OCI-LY1 (cell line): ENCODE data around the gene EPAS1.

Experiments
- CTCF ChIP-seq: fragments of 200-600 bp; sonication (generic), shearing (Covaris generic); IDR thresholded peaks from 2 replicates; pipeline ENCODE4 v1.5.1; 2017; ENCODE audit warnings: mild to moderate bottlenecking, antibody characterized with exemption, low read length, moderate library complexity, mixed read lengths
- EZH2 ChIP-seq: fragments of 200-600 bp; sonication (generic), shearing (Covaris generic); IDR thresholded peaks from 2 replicates; pipeline ENCODE4 v1.8.0; 2017; ENCODE audit warnings: borderline replicate concordance, mixed run types, mild to moderate bottlenecking, antibody characterized with exemption, low read length, moderate library complexity, mixed read lengths

- TF ChIP-seq EZH2 (no peak), CTCF (no peak)
These were observed 8.0 kb downstream of the EPAS1 start for GRCh38 chr2:46305187-46305586.
